ENCODE data around the gene PRKN.

The PRKN gene

DNA sequence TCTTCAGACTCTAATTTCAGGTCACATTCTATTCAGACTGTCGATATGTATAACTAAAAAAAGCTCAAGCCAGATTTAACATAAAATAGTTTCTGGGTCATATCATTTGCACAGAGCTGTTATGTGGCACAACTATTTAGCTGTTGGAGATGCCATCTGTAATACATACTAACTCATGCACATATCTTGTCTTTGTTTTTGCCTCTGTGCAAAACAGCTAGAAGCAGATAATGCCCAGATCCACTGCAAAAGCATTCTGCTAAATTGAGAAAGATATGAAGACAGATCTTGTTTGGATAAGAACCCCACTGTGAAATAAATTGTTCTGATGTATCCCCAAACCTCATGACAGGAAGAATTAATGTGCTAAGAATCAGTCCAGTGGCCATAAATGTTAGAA lies 930.9 kb downstream of the PRKN start:
- no peak for DNase-seq (ENCODE audit: low read depth)

DNA sequence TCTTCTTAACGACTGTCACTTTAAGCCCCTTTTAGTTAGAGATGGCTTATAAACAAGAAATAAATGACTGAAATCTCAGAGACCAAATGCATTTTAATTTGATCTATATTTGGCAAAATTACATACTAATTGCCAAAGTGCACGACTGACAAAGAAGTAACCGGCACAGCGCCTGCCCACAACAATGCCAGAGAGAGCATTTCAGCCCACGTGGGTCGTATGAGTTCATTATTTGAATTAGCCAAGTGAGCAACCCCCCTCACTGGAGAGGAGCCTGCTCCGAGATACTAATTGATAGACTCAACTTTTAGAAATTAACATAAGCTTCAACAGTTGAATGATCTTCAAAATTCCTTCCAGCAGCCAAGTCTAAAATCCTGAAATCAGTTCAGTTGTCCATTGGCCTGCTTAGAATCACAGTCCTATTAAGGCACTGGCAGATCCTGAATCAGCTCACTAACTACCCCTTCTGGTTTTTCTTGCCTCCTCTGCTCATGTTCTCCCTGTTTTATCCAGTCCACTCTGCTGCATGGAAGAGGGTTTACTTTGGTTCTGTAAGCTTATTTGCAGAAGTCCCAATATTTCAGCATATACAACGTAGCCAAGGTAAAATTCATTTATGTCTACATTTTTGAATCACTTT lies 934.6 kb downstream of the PRKN start:
- no peak for DNase-seq (ENCODE audit: low read depth)

DNA sequence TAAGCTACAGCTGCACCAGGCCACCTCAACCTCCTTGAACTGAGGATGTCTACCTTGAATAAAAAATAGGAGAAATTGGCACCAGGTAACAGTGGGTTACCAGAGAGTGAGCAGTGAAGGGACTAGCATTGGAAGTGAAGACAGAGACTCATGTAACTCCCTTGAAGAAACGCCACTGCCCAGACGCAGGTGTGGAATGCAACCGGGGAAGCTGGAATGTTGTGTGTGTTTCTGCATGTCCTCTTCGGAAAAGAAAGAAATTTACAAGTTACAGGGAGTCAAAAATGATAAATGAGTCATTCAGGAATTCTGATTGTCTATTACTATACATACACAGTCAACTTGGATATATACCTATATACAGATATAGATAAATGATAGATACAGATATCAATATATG lies 939.0 kb downstream of the PRKN start:
- DNase-seq (ENCODE audit: low read depth), result no peak

DNA sequence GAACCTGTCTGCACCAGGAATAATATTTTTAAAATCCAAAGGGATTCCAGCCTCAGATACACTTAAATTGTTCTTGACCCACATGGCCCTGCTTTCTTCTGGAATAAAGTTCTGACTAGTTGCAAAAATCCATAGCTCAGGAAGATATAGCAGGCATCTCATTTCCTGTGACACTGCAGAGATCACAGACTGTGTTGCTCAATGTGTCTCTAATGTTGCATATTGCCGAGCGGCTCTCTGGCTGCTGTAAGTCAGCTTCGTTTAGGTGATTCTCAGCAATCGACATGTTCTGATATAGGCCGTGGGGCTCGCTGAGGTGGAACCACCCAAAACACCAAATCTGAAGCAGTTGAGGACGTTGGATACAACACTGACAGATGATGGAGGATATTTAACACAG lies 955.4 kb downstream of the PRKN start:
- no peak for DNase-seq (ENCODE audit: low read depth)

DNA sequence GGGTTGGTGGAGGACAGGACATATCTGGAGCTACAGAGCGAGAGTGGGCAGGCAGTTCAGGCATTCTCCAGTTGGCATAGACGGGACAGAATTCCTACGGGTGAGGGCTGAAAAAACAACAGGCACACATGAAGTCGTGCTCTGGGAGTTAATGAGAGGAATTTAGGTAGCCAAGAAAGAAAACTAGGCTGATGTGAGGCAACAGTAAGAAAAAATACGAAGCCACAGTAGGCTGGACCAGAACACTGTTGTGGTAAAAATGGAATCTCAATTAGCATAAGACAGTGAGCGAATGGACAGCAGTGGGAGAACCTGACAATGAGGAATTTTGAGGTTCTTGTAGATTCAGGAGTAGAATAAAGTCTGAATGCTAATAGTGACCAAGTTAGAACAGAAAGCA lies 965.6 kb downstream of the PRKN start:
- no peak for DNase-seq (ENCODE audit: low read depth)

DNA sequence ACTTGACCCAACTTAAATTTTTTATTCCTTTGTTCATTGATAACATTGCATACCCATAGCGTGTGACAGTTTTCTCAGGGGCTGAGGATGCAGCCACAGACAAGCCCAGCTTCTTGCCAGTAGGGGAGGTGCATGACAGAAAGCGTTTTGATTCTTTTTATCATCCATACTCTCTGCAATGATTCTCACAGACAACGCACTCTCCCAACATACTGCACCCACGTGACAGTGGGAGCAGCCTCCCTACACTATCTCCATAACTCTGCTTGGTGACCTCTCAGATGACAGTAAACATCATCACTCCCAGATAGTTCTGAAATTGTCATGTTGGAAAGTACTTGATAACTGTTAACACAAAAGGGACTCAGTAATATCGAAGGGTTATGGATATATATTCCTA lies 972.5 kb downstream of the PRKN start:
- no peak for DNase-seq (ENCODE audit: low read depth)

DNA sequence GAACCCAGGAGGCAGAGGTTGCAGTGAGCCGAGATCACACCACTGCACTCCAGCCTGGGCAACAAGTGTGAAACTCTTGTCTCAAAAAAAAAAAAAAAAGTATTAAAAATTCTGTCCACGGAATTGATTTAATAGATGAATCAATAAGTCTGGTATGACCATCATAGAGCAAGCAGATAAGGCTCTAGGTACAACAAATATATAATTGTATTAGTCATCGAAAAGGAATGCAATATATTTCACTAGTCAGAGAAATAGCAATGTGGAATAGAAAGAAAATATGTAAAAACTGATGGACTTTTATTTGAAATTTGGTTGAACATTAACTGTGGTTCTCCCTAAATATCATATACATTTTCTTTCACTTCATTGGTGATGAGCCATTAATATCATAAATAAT lies 976.9 kb downstream of the PRKN start:
- DNase-seq (ENCODE audit: low read depth), result no peak

DNA sequence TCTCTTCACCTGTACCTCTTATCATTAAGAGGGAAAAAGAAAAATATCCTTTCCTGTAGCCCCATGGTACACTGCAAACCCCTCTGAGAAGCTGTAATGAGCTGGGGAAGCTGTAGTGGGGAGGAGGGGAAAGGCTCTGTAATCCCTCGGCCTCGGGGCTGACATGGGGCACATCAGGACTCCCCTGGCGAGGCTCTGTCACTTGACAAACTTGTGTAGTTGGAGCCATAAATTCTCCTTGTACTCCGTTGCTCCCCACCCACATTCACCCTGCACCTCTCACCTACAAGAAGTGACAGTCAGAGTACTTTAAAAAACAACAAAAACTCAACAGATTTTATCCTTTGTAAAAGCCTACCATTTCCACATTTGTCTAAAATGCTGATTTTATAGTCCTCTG lies 978.0 kb downstream of the PRKN start:
- no peak for DNase-seq (ENCODE audit: low read depth)

DNA sequence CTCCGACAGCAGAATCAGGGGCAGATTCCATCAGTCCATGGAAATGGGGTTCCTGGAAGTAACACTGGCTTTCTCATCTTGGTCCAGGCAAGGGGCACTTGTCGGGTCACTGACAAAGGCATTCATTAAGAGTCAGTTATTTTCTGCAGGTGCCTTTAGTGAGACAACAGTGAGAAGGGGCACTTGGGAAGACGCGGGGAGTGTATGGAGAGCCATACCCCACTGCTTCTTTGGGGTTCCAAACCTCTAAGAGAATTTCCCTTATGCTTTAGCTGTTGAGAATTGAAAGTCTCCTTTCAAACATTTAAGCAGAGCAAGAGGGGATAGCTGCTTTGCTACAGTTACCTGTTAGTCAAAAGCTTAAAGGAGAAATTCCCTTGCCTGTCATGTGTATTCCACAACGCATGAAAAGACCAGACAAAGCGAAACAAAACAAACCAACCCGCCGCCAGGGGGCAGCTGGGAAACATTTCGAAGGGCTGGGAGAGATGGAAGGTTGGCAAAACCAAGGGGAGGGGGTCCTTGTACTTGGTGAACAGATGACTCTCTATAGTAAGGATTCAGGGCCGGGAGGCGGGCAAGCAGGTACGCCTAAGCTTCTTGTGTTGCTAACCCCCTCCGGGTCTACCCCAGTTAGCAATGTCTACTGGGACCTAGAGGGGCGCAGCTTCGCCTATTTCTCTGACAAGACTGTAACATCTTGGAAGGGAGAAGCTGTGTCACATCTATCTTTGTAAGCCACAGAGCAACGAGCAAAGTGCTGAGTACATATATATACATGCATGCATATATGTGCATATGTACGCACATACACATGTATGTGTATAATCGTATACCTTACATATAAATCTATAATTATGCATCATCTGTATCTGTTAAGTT lies 978.8 kb downstream of the PRKN start:
- DNase-seq (ENCODE audit: low read depth), result no peak

DNA sequence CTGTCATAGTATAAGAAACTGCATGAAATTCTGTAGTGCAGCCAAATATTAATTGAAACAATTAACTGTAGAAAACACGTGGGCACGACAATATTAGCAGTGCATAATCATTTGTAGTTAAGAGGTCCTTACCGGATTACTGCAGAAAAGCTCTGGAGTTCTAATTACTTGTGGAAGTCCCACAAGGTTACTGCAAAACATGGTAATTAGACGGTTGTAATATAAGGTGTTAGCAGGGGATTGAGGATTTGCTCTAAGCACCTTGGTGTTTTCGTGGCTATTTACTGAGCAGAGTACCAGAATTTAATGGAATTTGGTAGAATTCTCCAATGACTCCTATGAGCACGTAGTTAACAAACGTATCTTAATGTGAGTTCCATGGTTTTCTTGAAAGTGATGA lies 980.1 kb downstream of the PRKN start:
- DNase-seq (ENCODE audit: low read depth), result no peak

DNA sequence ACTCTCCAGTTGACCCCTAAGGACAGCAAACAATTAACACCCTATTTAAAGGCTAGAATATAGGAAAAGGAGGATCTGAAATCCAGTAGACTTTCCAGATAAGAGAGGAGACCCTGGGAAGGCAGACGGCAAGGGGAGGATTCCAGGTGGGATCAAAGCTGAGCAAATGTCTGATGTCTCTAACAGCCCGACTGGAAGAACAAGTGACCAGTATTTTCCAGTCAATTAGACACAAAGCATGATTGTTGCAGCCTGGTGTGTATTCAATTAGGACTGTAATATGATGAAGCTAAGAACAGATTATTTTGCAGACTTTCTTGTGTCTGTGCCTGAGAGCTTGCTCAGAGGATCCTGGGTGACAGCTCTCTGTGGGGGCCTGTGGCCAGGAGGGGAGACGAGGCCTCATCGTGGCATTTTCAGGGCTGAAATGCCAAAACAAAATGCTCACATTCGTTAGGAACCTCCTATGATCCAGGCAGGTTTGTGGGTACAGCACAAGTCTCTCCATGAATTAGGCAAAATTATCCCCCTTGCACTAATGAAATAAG lies 981.9 kb downstream of the PRKN start:
- no peak for DNase-seq (ENCODE audit: low read depth)

DNA sequence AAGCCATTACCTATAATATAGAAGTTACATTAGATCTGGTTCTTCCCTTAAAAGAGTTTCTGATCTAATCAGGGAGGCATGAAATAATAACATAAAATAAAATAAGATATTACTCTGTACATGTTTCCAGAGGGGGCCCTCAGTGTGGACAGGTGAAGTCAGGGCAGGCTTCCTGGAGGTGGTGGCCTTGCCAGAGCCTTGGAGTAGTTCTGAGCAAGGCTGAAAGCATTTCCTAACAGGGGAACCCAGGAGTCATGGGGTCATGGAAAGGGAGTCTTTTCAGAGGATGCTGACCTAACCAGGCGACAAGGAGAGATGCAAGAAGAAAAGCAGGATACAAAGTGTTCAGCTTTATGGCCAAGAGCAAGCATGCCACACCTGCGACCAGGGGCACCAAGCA lies 982.4 kb downstream of the PRKN start:
- DNase-seq (ENCODE audit: low read depth), result no peak

DNA sequence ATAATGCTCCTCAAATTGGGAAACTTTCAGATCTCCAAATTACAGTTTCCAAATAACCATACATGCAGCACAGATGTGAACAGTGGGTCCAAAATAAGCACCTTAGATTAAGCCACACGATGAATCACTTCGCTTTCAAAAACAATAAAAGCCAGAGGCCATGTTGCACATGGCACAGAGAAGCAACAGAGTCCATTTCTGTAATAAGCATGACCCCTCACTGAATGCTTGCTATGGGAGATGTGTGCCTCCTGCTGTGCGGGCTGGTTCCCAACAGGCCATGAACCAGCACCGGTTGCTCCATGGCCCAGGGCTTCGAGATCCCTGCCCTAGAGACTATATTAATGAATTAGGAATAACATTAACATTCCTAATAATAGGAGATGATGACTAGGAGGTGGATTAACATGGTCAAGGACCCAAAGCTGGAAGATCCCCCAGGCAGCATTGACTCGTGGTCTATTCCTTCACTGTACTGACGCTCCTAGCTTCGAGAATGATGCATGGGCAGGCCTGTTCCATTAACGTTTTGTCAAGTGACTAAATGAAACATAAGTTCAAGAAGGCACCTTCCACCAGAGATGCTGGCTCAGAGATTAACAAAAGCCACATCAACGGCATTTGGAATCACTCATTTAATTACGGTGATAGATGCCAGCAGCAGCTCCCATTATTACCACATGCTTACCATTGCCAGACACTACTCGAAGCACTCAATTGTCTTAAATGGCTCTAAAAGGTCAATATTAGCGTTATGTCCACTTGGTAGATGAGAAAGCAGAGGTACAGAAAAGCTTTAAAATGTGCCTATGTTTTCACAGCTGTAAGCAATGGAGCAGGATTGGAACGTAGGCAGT lies 983.1 kb downstream of the PRKN start:
- no peak for DNase-seq (ENCODE audit: low read depth)

DNA sequence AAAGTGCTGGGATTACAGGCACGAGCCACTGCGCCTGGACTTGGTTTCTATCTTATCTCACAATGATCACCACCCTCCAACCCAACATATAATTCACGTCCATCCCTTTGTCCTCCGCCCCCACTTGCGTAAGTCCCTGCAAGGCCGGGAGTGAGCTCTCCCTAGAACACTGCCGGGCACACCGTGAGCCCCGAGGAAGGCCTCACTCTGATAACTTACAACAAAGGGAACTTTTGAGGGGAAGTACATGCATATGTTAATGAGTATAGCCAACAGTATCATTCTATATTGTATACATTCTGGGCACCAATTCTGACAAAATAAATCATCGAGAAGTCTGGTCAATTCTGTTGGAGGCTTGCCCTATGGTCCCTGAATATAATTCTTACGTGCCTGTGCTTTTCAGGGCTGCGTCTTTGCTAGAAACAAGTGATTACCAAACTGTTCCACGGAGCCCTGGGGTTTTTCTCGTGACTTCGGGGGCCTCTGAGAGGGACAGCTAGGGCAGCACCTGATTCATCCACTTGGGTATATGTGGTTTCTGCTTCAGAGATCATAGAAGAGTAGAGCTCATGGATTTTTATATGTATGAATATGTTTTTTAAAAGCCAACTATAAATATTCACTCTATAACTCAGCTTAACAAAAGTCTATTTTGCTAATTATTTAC lies 983.9 kb downstream of the PRKN start:
- DNase-seq (ENCODE audit: low read depth), result no peak

DNA sequence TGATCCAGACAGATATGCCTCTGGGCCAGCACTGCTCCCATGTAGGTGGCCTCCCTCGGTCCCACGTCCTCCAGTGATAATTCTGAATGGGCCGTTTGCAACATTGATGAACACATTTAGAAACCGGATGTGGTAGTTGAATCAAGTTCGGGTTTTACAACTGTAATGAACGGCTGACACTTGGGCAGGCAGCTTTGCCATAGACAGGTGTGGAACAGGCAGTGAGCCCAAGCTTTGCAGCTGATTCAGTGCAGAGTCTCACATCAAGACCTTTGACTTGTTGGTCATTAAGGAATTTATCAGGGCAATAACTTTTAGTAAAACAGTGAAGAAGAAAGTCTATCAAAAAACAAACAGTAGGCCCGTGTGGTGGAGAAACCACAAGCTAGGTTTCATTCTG lies 987.1 kb downstream of the PRKN start:
- DNase-seq (ENCODE audit: low read depth), result no peak

DNA sequence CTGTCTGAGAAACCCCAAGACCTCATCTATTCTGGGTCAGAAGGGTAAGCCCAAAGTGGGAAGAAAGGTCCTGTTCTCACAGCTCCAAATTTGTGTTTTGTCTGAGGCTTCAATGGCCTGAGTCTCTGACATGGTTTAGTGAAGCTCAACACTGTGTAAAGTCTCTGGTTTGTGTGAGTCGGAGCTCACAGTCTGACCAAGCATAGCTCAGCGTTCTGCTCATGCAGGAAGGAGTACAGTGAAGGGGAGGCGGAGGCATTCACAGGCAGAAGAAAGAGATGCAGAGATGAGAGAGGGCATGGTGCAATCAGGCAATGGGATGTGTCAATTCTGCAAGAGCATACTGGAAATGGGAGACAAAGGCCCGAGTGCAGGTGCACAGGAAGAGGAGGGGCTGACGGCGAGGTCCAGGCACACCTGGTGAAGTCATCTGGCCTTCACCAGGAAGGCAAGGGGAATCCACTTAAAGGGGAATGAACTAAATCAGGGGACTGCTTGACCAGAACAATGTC lies 990.7 kb downstream of the PRKN start:
- DNase-seq (ENCODE audit: low read depth), result no peak

DNA sequence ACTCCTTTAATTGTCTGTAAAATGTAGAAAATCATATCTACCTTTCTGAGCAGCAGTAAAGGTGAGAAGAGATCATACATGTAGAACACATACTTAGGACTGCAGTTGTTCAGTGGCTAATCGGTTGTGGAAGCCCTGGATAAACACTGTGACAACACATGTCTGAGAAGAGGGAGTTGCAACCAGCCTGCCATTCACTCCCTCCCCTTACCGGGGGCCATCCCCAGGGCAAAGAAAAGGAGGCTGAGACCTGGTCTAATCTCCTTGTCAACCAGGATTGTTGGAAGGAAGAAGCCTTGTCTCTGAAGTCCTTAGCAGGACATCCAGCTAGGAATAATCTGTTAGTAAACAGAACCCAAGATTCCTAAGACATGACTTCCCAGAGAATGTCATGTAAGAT lies 991.2 kb downstream of the PRKN start:
- no peak for DNase-seq (ENCODE audit: low read depth)

DNA sequence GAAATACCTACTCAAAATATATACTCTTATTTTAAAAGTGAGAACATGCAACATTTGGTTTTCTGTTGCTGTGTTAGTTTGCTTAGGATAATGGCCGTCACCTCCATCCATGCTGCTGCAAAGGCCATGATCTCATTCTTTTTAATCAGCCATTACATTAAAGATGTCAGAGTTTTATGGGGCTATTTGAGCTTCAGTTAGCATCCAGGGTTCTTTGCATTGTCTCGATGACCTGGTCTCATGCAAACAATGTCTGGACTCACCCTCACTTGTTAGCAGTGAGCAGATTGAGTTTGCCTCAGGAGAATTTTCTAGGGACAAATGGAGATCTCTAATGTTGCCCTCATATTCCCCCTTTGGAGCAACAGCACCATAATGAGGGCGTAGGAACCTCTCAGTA lies 995.0 kb downstream of the PRKN start:
- DNase-seq (ENCODE audit: low read depth), result no peak

DNA sequence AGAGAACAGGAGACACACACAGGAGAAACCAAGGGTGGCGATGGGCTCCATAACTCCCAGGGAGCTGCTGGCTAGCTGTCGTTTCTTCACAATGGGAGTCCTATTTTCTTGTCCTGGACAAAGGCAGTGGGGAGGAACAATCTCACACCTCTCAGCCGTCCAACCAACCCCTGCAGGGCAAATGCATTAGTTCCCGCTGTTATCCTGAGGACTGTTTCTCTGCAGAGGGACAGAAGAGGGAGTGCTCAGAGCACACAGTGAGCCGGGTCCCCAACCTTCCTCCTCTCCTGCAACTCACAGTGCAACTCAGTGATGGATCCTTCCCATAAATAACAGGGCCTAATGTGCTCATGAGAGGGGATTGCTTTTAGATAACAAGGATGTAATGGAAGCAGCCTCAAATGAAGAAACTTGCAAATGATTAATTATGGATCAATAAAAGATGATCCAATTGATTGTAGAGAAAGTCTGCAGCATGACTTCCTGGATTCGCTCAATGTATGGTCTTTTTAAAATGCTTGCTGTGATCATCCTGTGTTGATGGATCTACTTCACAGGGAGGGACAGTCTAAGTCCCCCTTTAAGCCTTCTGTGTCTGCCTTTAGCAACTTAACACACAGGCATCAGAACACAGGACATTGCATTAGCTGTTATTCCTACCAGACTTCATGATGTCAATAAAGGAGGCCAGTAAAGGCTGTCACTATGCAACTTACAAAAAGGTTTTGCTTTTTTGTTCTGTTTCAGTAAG lies 1000.3 kb downstream of the PRKN start:
- no peak for DNase-seq (ENCODE audit: low read depth)

DNA sequence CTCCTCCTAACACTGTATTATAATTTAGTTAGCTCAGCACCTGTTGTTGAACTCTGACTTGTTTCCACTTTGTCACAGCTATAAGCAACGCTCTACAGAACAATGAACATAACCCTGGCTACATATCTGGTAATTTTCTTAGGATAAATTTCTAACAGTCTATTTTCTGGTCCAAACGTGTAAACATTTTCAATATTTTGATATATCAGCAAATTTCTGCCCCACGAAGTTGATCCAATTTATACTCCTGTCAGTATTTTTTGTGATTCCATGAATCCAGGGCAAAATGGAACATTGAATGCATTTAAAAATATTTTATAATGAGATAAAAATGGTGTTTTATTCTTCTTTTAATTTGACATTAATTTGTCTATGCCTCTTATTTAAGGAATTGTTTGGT lies 1005.2 kb downstream of the PRKN start:
- no peak for DNase-seq (ENCODE audit: low read depth)

DNA sequence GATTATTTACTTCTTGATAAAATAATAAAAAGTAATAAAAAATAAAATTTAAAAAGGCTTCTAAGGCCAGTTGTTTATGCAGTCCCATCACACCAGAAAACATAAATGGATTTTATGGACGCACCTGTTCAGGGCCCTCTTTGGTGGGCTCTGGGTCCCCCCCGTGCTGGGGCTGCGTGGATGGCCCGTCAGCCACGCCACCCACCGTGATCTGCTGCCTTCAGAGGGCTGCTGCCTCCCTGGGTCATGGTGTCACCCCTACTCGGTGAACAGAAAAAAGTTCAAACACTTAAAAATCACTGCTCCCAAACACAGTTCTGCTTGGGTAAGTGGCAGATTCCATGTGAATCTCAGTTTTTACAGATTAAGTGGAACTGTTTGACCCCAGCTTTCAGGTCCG lies 1006.1 kb downstream of the PRKN start:
- DNase-seq (ENCODE audit: low read depth), result no peak

Measured in HS-27A (cell line).